BJ (cell line): ENCODE measurements around the gene BCL3. TPM values are rescaled to one million over a fixed set of nuclear protein-coding genes. Genes with fewer than 3 reads are reported as not detected.
"Not testable (repeated sequence)": the region's sequence is repeated elsewhere in the genome, so short reads cannot be mapped to it uniquely, and the experiment has no call there.

Experiments used
- CTCF ChIA-PET: fragments of 350-600 bp; formaldehyde crosslinking; extraction: SDS; loops from one replicate; lab custom pipeline; 2021; ENCODE audit warnings: antibody characterized with exemption, inconsistent platforms; lab: Yijun Ruan, JAX
- POLR2A ChIA-PET: fragments of 300-600 bp; sonication (Branson Sonifier 250); formaldehyde crosslinking; extraction: SDS; loops from one replicate; lab custom pipeline; 2021; ENCODE audit warnings: antibody characterized with exemption; lab: Charles Lee
- DNase-seq: peaks from one replicate; pipeline ENCODE4 v3.0.0-alpha.2; 2011; ENCODE audit warnings: low read depth
- H3K27me3 ChIP-seq: 2 replicates; pipeline ENCODE4 v1.6.0; 2011; ENCODE audit warnings: low read length; ENCODE audit not compliant: control insufficient read depth, insufficient read depth
- H3K36me3 ChIP-seq: 2 replicates; pipeline ENCODE4 v1.5.1; 2011; ENCODE audit warnings: low read length; ENCODE audit not compliant: control insufficient read depth, insufficient read depth
- H3K4me3 ChIP-seq: 2 replicates; pipeline ENCODE4 v1.5.1; 2011; ENCODE audit warnings: low read depth, mild to moderate bottlenecking, control low read depth, low read length
- CTCF ChIP-seq: IDR thresholded peaks from 2 replicates; pipeline ENCODE4 v1.5.1; 2011; ENCODE audit warnings: low read depth, mild to moderate bottlenecking, control low read depth, inconsistent platforms, low read length, moderate library complexity; ENCODE audit not compliant: insufficient read depth
- polyA plus RNA-seq: library from polyadenylated mRNA; depleted of rRNA; stranded (reverse); fragments of >200 nt; gene quantifications from 2 replicates; pipeline ENCODE4 v1.2.3, GENCODE V29; 2011

The BCL3 gene
- polyA plus RNA-seq, 1 experiment = 9.1 TPM

GRCh38 chr19:44708940-44709339 is 39.6 kb upstream of the BCL3 start:
- no peak overlapping the region for H3K4me3 ChIP-seq
- DNase-seq = no peak
- CTCF ChIA-PET = interaction anchor here (0.7 to 1.7 kb wide), 4 partner anchors 15 to 132 kb away, joined by 3 to 10 read pairs (median 6); no protein-coding TSS in a partner anchor
- TF ChIP-seq CTCF = no peak
- no peaks in the 10 kb centered on the region for H3K36me3 ChIP-seq
- POLR2A ChIA-PET = no interaction called here
- no peaks in the 10 kb centered on the region for H3K27me3 ChIP-seq

GRCh38 chr19:44709434-44710266 is 38.9 kb upstream of the BCL3 start:
- POLR2A ChIA-PET, H3K27me3 ChIP-seq, DNase-seq, H3K4me3 ChIP-seq, H3K36me3 ChIP-seq: not testable (repeated sequence)
- CTCF ChIA-PET = interaction anchor here (0.7 to 1.9 kb wide), 5 partner anchors 14 to 132 kb away, joined by 3 to 10 read pairs (median 5); no protein-coding TSS in a partner anchor

GRCh38 chr19:44710483-44710882 is 38.0 kb upstream of the BCL3 start:
- no peak for TF ChIP-seq CTCF
- Histone ChIP-seq H3K27me3 (no peaks in the 10 kb centered on the region), H3K4me3 (no peak overlapping the region), H3K36me3 (no peaks in the 10 kb centered on the region)
- no peak for DNase-seq
- ChIA-PET CTCF (interaction anchor here (1.9 kb wide), 1 partner anchor 13 kb away, joined by 5 read pairs; no protein-coding TSS in a partner anchor), POLR2A (interaction anchor here (0.5 kb wide), 1 partner anchor 8 kb away, joined by 3 read pairs; no protein-coding TSS in a partner anchor)

- no peaks in the 10 kb centered on the region for H3K36me3 ChIP-seq
- TF ChIP-seq CTCF = no peak
- ChIA-PET CTCF (interaction anchor here (0.8 to 1.6 kb wide), 4 partner anchors 11 to 59 kb away, joined by 4 to 13 read pairs (median 4); no protein-coding TSS in a partner anchor), POLR2A (no interaction called here)
- H3K27me3 ChIP-seq = no peaks in the 10 kb centered on the region
- no peak for DNase-seq
- H3K4me3 ChIP-seq = no peak overlapping the region
These were observed 35.5 kb upstream of the BCL3 start for GRCh38 chr19:44712864-44713515.

- no peak for TF ChIP-seq CTCF
- Histone ChIP-seq H3K4me3 (no peak overlapping the region), H3K27me3 (no peaks in the 10 kb centered on the region), H3K36me3 (no peaks in the 10 kb centered on the region; the same call in 1 of the 2 replicates)
- ChIA-PET POLR2A (no interaction called here), CTCF (interaction anchor here (1.1 to 1.7 kb wide), 3 partner anchors 9 to 25 kb away, joined by 3 to 7 read pairs (median 6); no protein-coding TSS in a partner anchor)
- no peak for DNase-seq
These were observed 33.8 kb upstream of the BCL3 start for GRCh38 chr19:44714597-44715169.
